Measurements from ENCODE around the gene ABCB4.

ABCB4 gene

DNA sequence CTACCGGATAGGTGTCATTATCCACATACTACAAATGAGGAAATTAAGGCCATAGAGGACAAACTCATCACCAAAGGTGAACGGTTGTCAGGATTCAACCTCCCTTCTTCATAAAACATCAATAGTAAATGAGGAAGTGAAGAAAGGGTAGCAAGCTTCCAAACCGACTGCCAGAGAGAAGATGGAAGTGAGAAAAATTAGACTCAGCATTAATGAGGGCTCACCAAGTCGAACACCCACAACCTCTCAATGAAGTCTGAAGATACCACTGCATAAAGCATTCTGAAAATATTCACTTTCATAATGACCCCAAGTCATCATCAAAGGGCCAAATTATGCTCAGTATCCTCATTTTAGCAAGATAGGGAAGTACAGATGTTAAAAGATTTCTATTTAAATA, 29.6 kb downstream of the ABCB4 start:
- Histone ChIP-seq H3K4me3 (ENCODE audit: severe bottlenecking) (no peak overlapping the region), H3K27ac (ENCODE audit: poor library complexity, severe bottlenecking) (no peak overlapping the region), H3K4me1 (ENCODE audit: insufficient read depth, poor library complexity, severe bottlenecking) (no peaks in the 10 kb centered on the region), H3K27me3 (ENCODE audit: insufficient read depth, poor library complexity, severe bottlenecking) (no peaks in the 10 kb centered on the region), H3K36me3 (ENCODE audit: low read depth) (no peaks in the 10 kb centered on the region), H3K9me3 (ENCODE audit: severe bottlenecking) (no peaks in the 10 kb centered on the region)
- TF ChIP-seq, protein P1, sequence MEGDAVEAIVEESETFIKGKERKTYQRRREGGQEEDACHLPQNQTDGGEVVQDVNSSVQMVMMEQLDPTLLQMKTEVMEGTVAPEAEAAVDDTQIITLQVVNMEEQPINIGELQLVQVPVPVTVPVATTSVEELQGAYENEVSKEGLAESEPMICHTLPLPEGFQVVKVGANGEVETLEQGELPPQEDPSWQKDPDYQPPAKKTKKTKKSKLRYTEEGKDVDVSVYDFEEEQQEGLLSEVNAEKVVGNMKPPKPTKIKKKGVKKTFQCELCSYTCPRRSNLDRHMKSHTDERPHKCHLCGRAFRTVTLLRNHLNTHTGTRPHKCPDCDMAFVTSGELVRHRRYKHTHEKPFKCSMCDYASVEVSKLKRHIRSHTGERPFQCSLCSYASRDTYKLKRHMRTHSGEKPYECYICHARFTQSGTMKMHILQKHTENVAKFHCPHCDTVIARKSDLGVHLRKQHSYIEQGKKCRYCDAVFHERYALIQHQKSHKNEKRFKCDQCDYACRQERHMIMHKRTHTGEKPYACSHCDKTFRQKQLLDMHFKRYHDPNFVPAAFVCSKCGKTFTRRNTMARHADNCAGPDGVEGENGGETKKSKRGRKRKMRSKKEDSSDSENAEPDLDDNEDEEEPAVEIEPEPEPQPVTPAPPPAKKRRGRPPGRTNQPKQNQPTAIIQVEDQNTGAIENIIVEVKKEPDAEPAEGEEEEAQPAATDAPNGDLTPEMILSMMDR (IDR thresholded peaks at IDR 0.05; ENCODE audit: poor library complexity, severe bottlenecking) = no peak
- ATAC-seq (ENCODE audit: low read depth) = no peak
- no peak for DNase-seq (ENCODE audit: low spot score)

DNA sequence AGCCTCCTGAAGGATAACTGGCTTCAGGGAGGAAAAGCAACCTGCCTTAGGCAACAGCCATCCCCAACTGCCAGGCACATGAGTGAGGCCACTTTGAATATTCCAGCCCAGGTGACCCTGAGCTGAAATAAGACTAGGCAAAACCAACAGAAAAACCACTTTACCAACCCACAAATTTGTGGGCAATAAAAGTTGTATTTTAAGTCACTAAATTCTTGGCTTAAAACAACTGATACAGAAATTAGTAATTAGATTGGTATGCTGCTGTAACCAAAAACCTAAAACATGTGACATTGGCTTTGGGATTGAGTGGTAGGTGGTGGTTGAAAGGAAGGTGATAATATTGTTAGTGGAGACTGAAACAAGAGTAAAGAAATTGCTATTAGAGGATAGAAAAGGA, 39.9 kb downstream of the ABCB4 start:
- Histone ChIP-seq H3K36me3 (ENCODE audit: low read depth) (no peaks in the 10 kb centered on the region), H3K4me1 (ENCODE audit: insufficient read depth, poor library complexity, severe bottlenecking) (no peaks in the 10 kb centered on the region), H3K27me3 (ENCODE audit: insufficient read depth, poor library complexity, severe bottlenecking) (no peaks in the 10 kb centered on the region), H3K9me3 (ENCODE audit: severe bottlenecking) (no peaks in the 10 kb centered on the region), H3K27ac (ENCODE audit: poor library complexity, severe bottlenecking) (no peak overlapping the region), H3K4me3 (ENCODE audit: severe bottlenecking) (no peak overlapping the region)
- DNase-seq (ENCODE audit: low spot score) (no peak), ATAC-seq (ENCODE audit: low read depth) (no peak)
- TF ChIP-seq, protein P1 (IDR thresholded peaks at IDR 0.05; ENCODE audit: poor library complexity, severe bottlenecking) = no peak

- TF ChIP-seq, protein P1 (IDR thresholded peaks at IDR 0.05; ENCODE audit: poor library complexity, severe bottlenecking) = no peak
- Histone ChIP-seq H3K4me3 (ENCODE audit: severe bottlenecking) (no peak overlapping the region), H3K27me3 (ENCODE audit: insufficient read depth, poor library complexity, severe bottlenecking) (no peaks in the 10 kb centered on the region), H3K4me1 (ENCODE audit: insufficient read depth, poor library complexity, severe bottlenecking) (no peaks in the 10 kb centered on the region), H3K9me3 (ENCODE audit: severe bottlenecking) (no peaks in the 10 kb centered on the region), H3K27ac (ENCODE audit: poor library complexity, severe bottlenecking) (no peak overlapping the region), H3K36me3 (ENCODE audit: low read depth) (no peaks in the 10 kb centered on the region)
- DNase-seq (ENCODE audit: low spot score) (no peak), ATAC-seq (ENCODE audit: low read depth) (no peak)
These were observed 42.9 kb downstream of the ABCB4 start for GRCh38 chr7:87432536-87432935.

GRCh38 chr7:87427288-87427687, 48.2 kb downstream of the ABCB4 start:
- no peak overlapping the region for H3K4me3 ChIP-seq (ENCODE audit: severe bottlenecking)
- H3K36me3 ChIP-seq (ENCODE audit: low read depth) = no peaks in the 10 kb centered on the region
- H3K27me3 ChIP-seq (ENCODE audit: insufficient read depth, poor library complexity, severe bottlenecking) = no peaks in the 10 kb centered on the region
- H3K27ac ChIP-seq (ENCODE audit: poor library complexity, severe bottlenecking) = no peak overlapping the region
- no peaks in the 10 kb centered on the region for H3K9me3 ChIP-seq (ENCODE audit: severe bottlenecking)
- no peaks in the 10 kb centered on the region for H3K4me1 ChIP-seq (ENCODE audit: insufficient read depth, poor library complexity, severe bottlenecking)
- no peak for DNase-seq (ENCODE audit: low spot score)
- ATAC-seq (ENCODE audit: low read depth) = no peak
- TF ChIP-seq, protein P1 (IDR thresholded peaks at IDR 0.05; ENCODE audit: poor library complexity, severe bottlenecking) = no peak

DNA sequence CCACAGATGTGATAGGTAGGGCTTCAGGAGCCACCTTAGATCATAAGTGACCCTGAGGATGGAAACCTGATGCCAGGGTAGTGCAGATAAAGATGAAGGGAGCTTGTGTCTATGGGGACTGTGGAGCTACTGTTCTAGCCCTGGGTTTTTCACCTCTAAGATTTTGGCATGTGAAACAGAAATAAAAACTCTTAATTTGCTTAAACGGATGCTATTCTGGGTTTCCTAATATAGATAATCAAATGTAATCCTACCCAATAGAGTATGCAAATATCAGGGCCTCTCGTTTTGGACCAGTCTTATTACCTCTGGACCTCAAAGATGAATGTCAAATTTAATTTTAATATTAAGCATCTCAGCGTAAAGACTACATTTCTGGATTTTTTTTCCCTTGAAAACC, 49.3 kb downstream of the ABCB4 start:
- DNase-seq (ENCODE audit: low spot score) (no peak), ATAC-seq (ENCODE audit: low read depth) (no peak)
- Histone ChIP-seq H3K4me1 (ENCODE audit: insufficient read depth, poor library complexity, severe bottlenecking) (no peaks in the 10 kb centered on the region), H3K27me3 (ENCODE audit: insufficient read depth, poor library complexity, severe bottlenecking) (no peaks in the 10 kb centered on the region), H3K27ac (ENCODE audit: poor library complexity, severe bottlenecking) (no peak overlapping the region), H3K36me3 (ENCODE audit: low read depth) (no peaks in the 10 kb centered on the region), H3K4me3 (ENCODE audit: severe bottlenecking) (no peak overlapping the region), H3K9me3 (ENCODE audit: severe bottlenecking) (no peaks in the 10 kb centered on the region)
- TF ChIP-seq, protein P1 (IDR thresholded peaks at IDR 0.05; ENCODE audit: poor library complexity, severe bottlenecking) = no peak
